Measurements from ENCODE around the gene SAMD11.

The SAMD11 gene

GRCh38 chr1:925561-926421 is 2.1 kb downstream of the SAMD11 start:
- no peak for DNase-seq (ENCODE audit: low read depth, low spot score)
- Histone ChIP-seq H3K9ac (ENCODE audit: insufficient read length, low read depth) (peak overlapping the region; percentile 16), H3K4me3 (ENCODE audit: insufficient read length, low read depth) (peak overlapping the region; percentile 51), H3K9me3 (ENCODE audit: insufficient read depth, low read length) (no peaks in the 10 kb centered on the region), H3K27me3 (ENCODE audit: insufficient read depth, insufficient read length) (peaks cover 89% of the 10 kb centered on the region), H3K4me1 (ENCODE audit: insufficient read depth, insufficient read length) (peaks cover 19% of the 10 kb centered on the region), H3K36me3 (ENCODE audit: insufficient read depth, insufficient read length, low read length) (no peaks in the 10 kb centered on the region)
- TF ChIP-seq ZNF274 (IDR thresholded peaks at IDR 0.05; ENCODE audit: low read depth, low read length) (no peak), SUZ12 (IDR thresholded peaks at IDR 0.05; ENCODE audit: extremely low read depth, insufficient read depth, insufficient read length) (peak; percentile 66), YY1 (IDR thresholded peaks at IDR 0.05; ENCODE audit: insufficient read depth, insufficient read length) (no peak)

GRCh38 chr1:927234-927633 is 3.5 kb downstream of the SAMD11 start:
- DNase-seq (ENCODE audit: low read depth, low spot score): no peak
- no peaks in the 10 kb centered on the region for H3K36me3 ChIP-seq (ENCODE audit: insufficient read depth, insufficient read length, low read length)
- peaks cover 80% of the 10 kb centered on the region for H3K27me3 ChIP-seq (ENCODE audit: insufficient read depth, insufficient read length)
- TF ChIP-seq SUZ12 (IDR thresholded peaks at IDR 0.05; ENCODE audit: extremely low read depth, insufficient read depth, insufficient read length) (no peak), YY1 (IDR thresholded peaks at IDR 0.05; ENCODE audit: insufficient read depth, insufficient read length) (no peak), ZNF274 (IDR thresholded peaks at IDR 0.05; ENCODE audit: low read depth, low read length) (no peak)
- H3K4me3 ChIP-seq (ENCODE audit: insufficient read length, low read depth): no peak overlapping the region
- H3K4me1 ChIP-seq (ENCODE audit: insufficient read depth, insufficient read length): peaks cover 15% of the 10 kb centered on the region
- no peaks in the 10 kb centered on the region for H3K9me3 ChIP-seq (ENCODE audit: insufficient read depth, low read length)
- H3K9ac ChIP-seq (ENCODE audit: insufficient read length, low read depth): no peak overlapping the region

- H3K27me3 ChIP-seq (ENCODE audit: insufficient read depth, insufficient read length): peaks cover 79% of the 10 kb centered on the region
- no peak overlapping the region for H3K4me3 ChIP-seq (ENCODE audit: insufficient read length, low read depth)
- TF ChIP-seq SUZ12 (IDR thresholded peaks at IDR 0.05; ENCODE audit: extremely low read depth, insufficient read depth, insufficient read length) (no peak), YY1 (IDR thresholded peaks at IDR 0.05; ENCODE audit: insufficient read depth, insufficient read length) (no peak), ZNF274 (IDR thresholded peaks at IDR 0.05; ENCODE audit: low read depth, low read length) (no peak)
Observed at GRCh38 chr1:927748-928147, 4.0 kb downstream of the SAMD11 start.

GRCh38 chr1:928825-929661 is 5.3 kb downstream of the SAMD11 start:
- Histone ChIP-seq H3K4me1 (ENCODE audit: insufficient read depth, insufficient read length) (peaks cover 14% of the 10 kb centered on the region), H3K36me3 (ENCODE audit: insufficient read depth, insufficient read length, low read length) (no peaks in the 10 kb centered on the region), H3K9ac (ENCODE audit: insufficient read length, low read depth) (no peak overlapping the region), H3K9me3 (ENCODE audit: insufficient read depth, low read length) (no peaks in the 10 kb centered on the region), H3K4me3 (ENCODE audit: insufficient read length, low read depth) (no peak overlapping the region), H3K27me3 (ENCODE audit: insufficient read depth, insufficient read length) (peaks cover 77% of the 10 kb centered on the region)
- DNase-seq (ENCODE audit: low read depth, low spot score): no peak
- no peak for TF ChIP-seq SUZ12 (IDR thresholded peaks at IDR 0.05; ENCODE audit: extremely low read depth, insufficient read depth, insufficient read length)
- TF ChIP-seq YY1 (IDR thresholded peaks at IDR 0.05; ENCODE audit: insufficient read depth, insufficient read length): no peak
- TF ChIP-seq ZNF274 (IDR thresholded peaks at IDR 0.05; ENCODE audit: low read depth, low read length): no peak

More at GRCh38 chr1:927748-928147, 4.0 kb downstream of the SAMD11 start:
- no peak for DNase-seq (ENCODE audit: low read depth, low spot score)
- Histone ChIP-seq H3K36me3 (ENCODE audit: insufficient read depth, insufficient read length, low read length) (no peaks in the 10 kb centered on the region), H3K4me1 (ENCODE audit: insufficient read depth, insufficient read length) (peaks cover 15% of the 10 kb centered on the region), H3K9ac (ENCODE audit: insufficient read length, low read depth) (no peak overlapping the region), H3K9me3 (ENCODE audit: insufficient read depth, low read length) (no peaks in the 10 kb centered on the region)

GRCh38 chr1:929712-930632 is 6.2 kb downstream of the SAMD11 start:
- Histone ChIP-seq H3K36me3 (ENCODE audit: insufficient read depth, insufficient read length, low read length) (no peaks in the 10 kb centered on the region), H3K9me3 (ENCODE audit: insufficient read depth, low read length) (no peaks in the 10 kb centered on the region), H3K4me1 (ENCODE audit: insufficient read depth, insufficient read length) (peaks cover 15% of the 10 kb centered on the region), H3K27me3 (ENCODE audit: insufficient read depth, insufficient read length) (peaks cover 70% of the 10 kb centered on the region), H3K9ac (ENCODE audit: insufficient read length, low read depth) (no peak overlapping the region), H3K4me3 (ENCODE audit: insufficient read length, low read depth) (no peak overlapping the region)
- TF ChIP-seq SUZ12 (IDR thresholded peaks at IDR 0.05; ENCODE audit: extremely low read depth, insufficient read depth, insufficient read length): no peak
- TF ChIP-seq ZNF274 (IDR thresholded peaks at IDR 0.05; ENCODE audit: low read depth, low read length): no peak
- no peak for TF ChIP-seq YY1 (IDR thresholded peaks at IDR 0.05; ENCODE audit: insufficient read depth, insufficient read length)
- DNase-seq (ENCODE audit: low read depth, low spot score): no peak

- Histone ChIP-seq H3K36me3 (ENCODE audit: insufficient read depth, insufficient read length, low read length) (no peaks in the 10 kb centered on the region), H3K9ac (ENCODE audit: insufficient read length, low read depth) (no peak overlapping the region), H3K4me1 (ENCODE audit: insufficient read depth, insufficient read length) (peaks cover 22% of the 10 kb centered on the region), H3K9me3 (ENCODE audit: insufficient read depth, low read length) (no peaks in the 10 kb centered on the region), H3K4me3 (ENCODE audit: insufficient read length, low read depth) (no peak overlapping the region), H3K27me3 (ENCODE audit: insufficient read depth, insufficient read length) (peaks cover 69% of the 10 kb centered on the region)
- no peak for DNase-seq (ENCODE audit: low read depth, low spot score)
- TF ChIP-seq ZNF274 (IDR thresholded peaks at IDR 0.05; ENCODE audit: low read depth, low read length) (no peak), YY1 (IDR thresholded peaks at IDR 0.05; ENCODE audit: insufficient read depth, insufficient read length) (no peak), SUZ12 (IDR thresholded peaks at IDR 0.05; ENCODE audit: extremely low read depth, insufficient read depth, insufficient read length) (no peak)
Observed at GRCh38 chr1:930633-931138, 7.0 kb downstream of the SAMD11 start.
